ENCODE data around the gene DNM3.

- TF ChIP-seq CTCF (conservative IDR thresholded peaks at IDR 0.05; ENCODE audit: low read depth in 2 of 2): no peak
- no peak for TF ChIP-seq REST (IDR thresholded peaks at IDR 0.05; ENCODE audit: unreplicated experiment)
- TF ChIP-seq POLR2AphosphoS5 (IDR thresholded peaks at IDR 0.05; ENCODE audit: low read depth): no peak
- no peak for TF ChIP-seq EZH2 (IDR thresholded peaks at IDR 0.05; ENCODE audit: low read depth, unreplicated experiment)
- no peak for TF ChIP-seq ETS1 (IDR thresholded peaks at IDR 0.05)
- no peak for TF ChIP-seq EZH2phosphoT487 (IDR thresholded peaks at IDR 0.05; ENCODE audit: unreplicated experiment)
- no peak for TF ChIP-seq JUNB (IDR thresholded peaks at IDR 0.05; ENCODE audit: unreplicated experiment)
- no peak for TF ChIP-seq ZNF331 (CRISPR knock-in tag; IDR thresholded peaks at IDR 0.05; ENCODE audit: low read depth)
- TF ChIP-seq ZNF114 (CRISPR knock-in tag; IDR thresholded peaks at IDR 0.05): no peak
These were observed 227.0 kb downstream of the DNM3 start for GRCh38 chr1:172068334-172068733.
